Body of pancreas (tissue), 4 donors: ENCODE data around the gene MUC5AC. TPM values are rescaled to one million over a fixed set of nuclear protein-coding genes. Genes with fewer than 3 reads are reported as not detected.

ENCODE experiments used
- ATAC-seq: fragments of 150-250 bp; one replicate; pipeline ENCODE4 v1.9.1; 2016
- DNase-seq, 4 donors: peaks; one replicate each; pipeline ENCODE4 v3.0.0-alpha.2; 2019
- H3K27ac ChIP-seq, 4 donors: fragments of 200-600 bp; sonication (generic); 1 replicate in 3 of 4; 2 replicates in 1 of 4; pipeline versions ENCODE4 v1.5.1 to v1.6.1; 2016 to 2019; ENCODE audit warnings: mild to moderate bottlenecking in 1 of 4, mixed read lengths in 1 of 4, moderate library complexity in 1 of 4
- H3K27me3 ChIP-seq, 2 donors: fragments of 200-600 bp; sonication (generic); one replicate each; pipeline ENCODE4 v1.6.0; 2016; ENCODE audit warnings: mild to moderate bottlenecking in 1 of 2
- H3K36me3 ChIP-seq, 2 donors: fragments of 200-600 bp; sonication (generic); replicated peaks in 1 of 2; 2 replicates each; pipeline ENCODE4 v1.5.1; 2016; ENCODE audit warnings: low read depth in 2 of 2; ENCODE audit not compliant: insufficient read depth in 1 of 2
- H3K4me1 ChIP-seq: fragments of 200-600 bp; sonication (generic); one replicate; pipeline ENCODE4 v1.6.0; 2016
- H3K4me3 ChIP-seq, 2 donors: fragments of 200-600 bp; sonication (generic); 1 replicate in 1 of 2; 2 replicates in 1 of 2; pipeline ENCODE4 v1.5.1; 2016 to 2019
- H3K9me3 ChIP-seq, 3 donors: fragments of 200-600 bp; sonication (generic); 1 replicate in 2 of 3; 2 replicates in 1 of 3; pipeline ENCODE4 v1.5.1; 2016
- POLR2A ChIP-seq, 3 donors: fragments of 450-650 bp; IDR thresholded peaks; one replicate each; pipeline ENCODE4 v1.6.1; 2016; ENCODE audit warnings: antibody characterized with exemption in 3 of 3, mild to moderate bottlenecking in 2 of 3
- WGBS, 2 donors: methylation state at CpG; one replicate each; pipeline ENCODE4 v1.1.5; 2017; 5-methylcytosine and 5-hydroxymethylcytosine counted together
- intact Hi-C: fragments of 100-400 bp; cut with DNase I; formaldehyde crosslinking; loops from one replicate; pipeline ENCODE4 v1.15.1; 2023
- total RNA-seq, 2 donors: library from RNA; depleted of rRNA; stranded (reverse); fragments of >200 nt; gene quantifications; one replicate each; pipeline ENCODE4 v1.1.0, GENCODE V29; 2016
- TF ChIP-seq, protein P1 (sequence below), 7 experiments: fragments of 450-650 bp in 4 of 7; fragments of 200-600 bp in 3 of 7; sonication (generic) in 3 of 7; IDR thresholded peaks; one replicate each; pipeline ENCODE4 v1.5.1; 2016 to 2019; ENCODE audit warnings: antibody characterized with exemption in 7 of 7

MUC5AC gene
- total RNA-seq, 2 donors from 2014 or later: under 0.01 to 1.8 TPM

DNA sequence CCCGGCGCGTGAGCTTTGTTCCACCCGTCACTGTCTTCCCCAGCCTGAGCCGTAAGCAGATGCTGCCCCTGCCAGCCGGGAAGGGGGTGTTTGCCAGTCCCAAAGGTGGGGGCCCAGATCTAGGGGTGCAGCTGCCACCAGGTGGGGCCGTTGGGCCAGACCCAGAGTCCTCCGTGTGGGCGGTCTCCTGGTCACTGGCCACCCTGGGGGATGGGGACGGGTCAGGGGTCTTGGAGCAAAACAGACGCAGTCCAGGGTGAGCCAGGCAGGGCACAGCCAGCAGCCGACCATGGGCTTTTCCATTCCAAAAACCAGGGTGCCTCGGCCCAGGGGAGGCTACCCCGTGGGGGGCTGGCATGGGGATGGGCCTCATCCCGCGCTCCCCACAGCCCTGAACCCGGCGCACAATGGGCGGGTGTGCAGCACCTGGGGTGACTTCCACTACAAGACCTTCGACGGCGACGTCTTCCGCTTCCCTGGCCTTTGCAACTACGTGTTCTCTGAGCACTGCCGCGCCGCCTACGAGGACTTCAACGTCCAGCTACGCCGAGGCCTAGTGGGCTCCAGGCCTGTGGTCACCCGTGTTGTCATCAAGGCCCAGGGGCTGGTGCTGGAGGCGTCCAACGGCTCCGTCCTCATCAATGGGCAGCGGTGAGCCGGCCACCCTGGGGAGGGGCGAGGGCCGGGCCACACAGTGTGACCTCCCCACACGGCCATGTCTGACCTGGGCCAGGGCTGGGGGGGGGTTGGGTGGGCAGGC is 68.7 kb downstream of the MUC5AC start:
- 64 to 81% methylated on average over 5 to 39 of the region's 41 CpGs for WGBS, 2 donors
- TF ChIP-seq, protein P1, sequence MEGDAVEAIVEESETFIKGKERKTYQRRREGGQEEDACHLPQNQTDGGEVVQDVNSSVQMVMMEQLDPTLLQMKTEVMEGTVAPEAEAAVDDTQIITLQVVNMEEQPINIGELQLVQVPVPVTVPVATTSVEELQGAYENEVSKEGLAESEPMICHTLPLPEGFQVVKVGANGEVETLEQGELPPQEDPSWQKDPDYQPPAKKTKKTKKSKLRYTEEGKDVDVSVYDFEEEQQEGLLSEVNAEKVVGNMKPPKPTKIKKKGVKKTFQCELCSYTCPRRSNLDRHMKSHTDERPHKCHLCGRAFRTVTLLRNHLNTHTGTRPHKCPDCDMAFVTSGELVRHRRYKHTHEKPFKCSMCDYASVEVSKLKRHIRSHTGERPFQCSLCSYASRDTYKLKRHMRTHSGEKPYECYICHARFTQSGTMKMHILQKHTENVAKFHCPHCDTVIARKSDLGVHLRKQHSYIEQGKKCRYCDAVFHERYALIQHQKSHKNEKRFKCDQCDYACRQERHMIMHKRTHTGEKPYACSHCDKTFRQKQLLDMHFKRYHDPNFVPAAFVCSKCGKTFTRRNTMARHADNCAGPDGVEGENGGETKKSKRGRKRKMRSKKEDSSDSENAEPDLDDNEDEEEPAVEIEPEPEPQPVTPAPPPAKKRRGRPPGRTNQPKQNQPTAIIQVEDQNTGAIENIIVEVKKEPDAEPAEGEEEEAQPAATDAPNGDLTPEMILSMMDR (IDR thresholded peaks at IDR 0.05): no peak
- no peak for TF ChIP-seq POLR2A (IDR thresholded peaks at IDR 0.05)
- peak in 2 of 4 donors; percentile 5 to 10 for DNase-seq

DNA sequence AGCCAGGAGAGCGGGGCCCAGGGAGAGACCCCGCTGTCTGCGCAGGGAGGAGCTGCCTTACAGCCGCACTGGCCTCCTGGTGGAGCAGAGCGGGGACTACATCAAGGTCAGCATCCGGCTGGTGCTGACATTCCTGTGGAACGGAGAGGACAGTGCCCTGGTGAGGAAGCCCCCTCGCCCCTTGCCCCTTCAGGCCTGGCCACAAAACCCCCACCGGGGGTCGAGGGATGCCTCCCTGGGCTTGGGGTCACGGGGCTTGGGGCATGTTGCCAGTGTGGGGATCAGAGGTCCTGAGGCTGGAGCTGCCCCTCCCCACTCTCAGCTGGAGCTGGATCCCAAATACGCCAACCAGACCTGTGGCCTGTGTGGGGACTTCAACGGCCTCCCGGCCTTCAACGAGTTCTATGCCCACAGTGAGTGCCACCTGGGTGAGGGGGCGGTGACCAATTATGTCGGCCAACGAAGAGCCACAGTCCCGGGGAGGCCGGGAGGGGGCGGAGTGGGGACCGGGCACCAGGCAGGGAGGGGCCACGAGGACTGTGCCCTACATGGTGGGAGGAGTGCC is 69.3 kb downstream of the MUC5AC start:
- 44 to 50% methylated on average over 2 to 21 of the region's 23 CpGs for WGBS, 2 donors
- TF ChIP-seq POLR2A (IDR thresholded peaks at IDR 0.05): no peak
- TF ChIP-seq, protein P1 (IDR thresholded peaks at IDR 0.05): no peak
- H3K36me3 ChIP-seq: no peaks in the 10 kb centered on the region
- H3K4me1 ChIP-seq: peaks cover 8% of the 10 kb centered on the region
- intact Hi-C loops: no loop called here
- ATAC-seq (no peak), DNase-seq (peak in 2 of 4 donors; percentile 5 to 11)
- no peak overlapping the region for H3K27ac ChIP-seq
- H3K27me3 ChIP-seq: peaks cover 0 to 19% of the 10 kb centered on the region in 2 donors
- no peaks in the 10 kb centered on the region for H3K9me3 ChIP-seq
- no peak overlapping the region for H3K4me3 ChIP-seq

More for the DNA sequence above, 68.7 kb downstream of the MUC5AC start:
- intact Hi-C loops: no loop called here
- H3K4me1 ChIP-seq: peaks cover 8% of the 10 kb centered on the region
- no peaks in the 10 kb centered on the region for H3K9me3 ChIP-seq
- H3K4me3 ChIP-seq: no peak overlapping the region
- H3K27ac ChIP-seq: no peak overlapping the region
- ATAC-seq: no peak
- H3K36me3 ChIP-seq: no peaks in the 10 kb centered on the region
- H3K27me3 ChIP-seq: peaks cover 0 to 24% of the 10 kb centered on the region in 2 donors

DNA sequence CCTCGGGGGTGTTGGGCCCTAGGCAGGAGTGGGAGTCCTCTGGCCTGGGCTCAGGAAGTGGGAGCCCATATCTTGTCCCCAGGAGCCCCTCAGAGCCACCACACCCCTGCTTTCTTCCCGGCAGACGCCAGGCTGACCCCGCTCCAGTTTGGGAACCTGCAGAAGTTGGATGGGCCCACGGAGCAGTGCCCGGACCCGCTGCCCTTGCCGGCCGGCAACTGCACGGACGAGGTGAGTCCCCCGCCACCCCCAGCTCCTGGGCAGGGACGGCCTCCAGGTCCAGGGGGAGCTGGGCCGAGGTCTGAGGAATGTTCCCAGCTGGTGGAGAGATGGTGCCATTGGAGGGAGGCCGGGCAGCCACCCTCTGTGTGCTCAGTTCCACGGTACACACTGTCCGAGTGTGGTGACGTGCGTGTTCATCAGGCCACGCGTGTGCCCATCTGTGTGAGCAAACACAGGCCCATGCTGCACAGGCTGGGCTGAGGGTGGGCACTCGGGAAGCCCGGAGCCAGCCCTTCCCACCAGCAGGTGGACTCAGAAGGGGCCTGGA is 69.9 kb downstream of the MUC5AC start:
- Histone ChIP-seq H3K9me3 (no peaks in the 10 kb centered on the region), H3K4me1 (peaks cover 4% of the 10 kb centered on the region), H3K27ac (no peak overlapping the region), H3K36me3 (no peaks in the 10 kb centered on the region), H3K27me3 (peaks cover 0 to 19% of the 10 kb centered on the region in 2 donors), H3K4me3 (no peak overlapping the region)
- intact Hi-C loops: no loop called here
- 73 to 75% methylated on average over 3 to 22 of the region's 23 CpGs for WGBS, 2 donors
- DNase-seq: peak in 1 of 4 donors; percentile 10
- TF ChIP-seq POLR2A (IDR thresholded peaks at IDR 0.05): no peak
- TF ChIP-seq, protein P1 (IDR thresholded peaks at IDR 0.05): no peak
- no peak for ATAC-seq

DNA sequence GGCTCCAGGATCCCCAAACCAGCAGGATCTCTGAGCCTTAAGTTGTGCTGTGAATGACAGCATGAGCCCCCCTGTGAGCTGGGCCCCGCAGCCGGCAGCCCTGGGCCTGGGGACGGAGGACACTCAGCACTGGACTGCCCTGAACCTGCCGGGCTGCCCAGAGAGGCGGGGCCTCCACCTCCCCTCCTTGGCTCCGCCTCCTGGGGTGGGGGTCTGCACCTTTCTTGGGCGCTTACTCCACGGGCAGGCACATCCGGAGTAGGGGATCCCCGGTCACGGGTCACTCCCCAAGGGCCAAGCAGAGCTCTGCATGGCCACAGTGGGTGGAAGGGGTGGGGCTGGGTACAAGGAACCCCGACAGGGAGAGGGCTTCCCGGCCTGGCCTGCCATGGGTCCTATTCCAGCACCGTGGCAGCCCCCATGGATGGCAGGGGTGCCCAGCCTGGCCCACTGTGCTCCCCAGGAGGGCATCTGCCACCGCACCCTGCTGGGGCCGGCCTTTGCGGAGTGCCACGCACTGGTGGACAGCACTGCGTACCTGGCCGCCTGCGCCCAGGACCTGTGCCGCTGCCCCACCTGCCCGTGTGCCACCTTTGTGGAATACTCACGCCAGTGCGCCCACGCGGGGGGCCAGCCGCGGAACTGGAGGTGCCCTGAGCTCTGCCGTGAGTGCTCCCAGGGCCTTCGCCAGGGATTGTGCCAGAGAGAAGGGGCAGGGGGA is 70.5 kb downstream of the MUC5AC start:
- peak in 2 of 4 donors; percentile 4 to 9 for DNase-seq
- Histone ChIP-seq H3K4me3 (no peak overlapping the region), H3K36me3 (no peaks in the 10 kb centered on the region), H3K27ac (no peak overlapping the region), H3K27me3 (peaks cover 0 to 19% of the 10 kb centered on the region in 2 donors), H3K9me3 (no peaks in the 10 kb centered on the region), H3K4me1 (no peaks in the 10 kb centered on the region)
- intact Hi-C loops: no loop called here
- TF ChIP-seq POLR2A (IDR thresholded peaks at IDR 0.05): no peak
- TF ChIP-seq, protein P1 (IDR thresholded peaks at IDR 0.05): no peak
- ATAC-seq: no peak
- WGBS, 2 donors: 65% methylated on average over 21 of the region's 31 CpGs; no CpG with 5 or more reads in 1 of the 2 donors
